Gastroesophageal sphincter (tissue), 4 donors: ENCODE data around the gene SDK1. TPM values are rescaled to one million over a fixed set of nuclear protein-coding genes. Genes with fewer than 3 reads are reported as not detected.

ENCODE experiments used
- ATAC-seq: fragments of 150-250 bp; one replicate; pipeline ENCODE4 v1.9.1; 2016; ENCODE audit warnings: mild to moderate bottlenecking, moderate library complexity
- H3K27ac ChIP-seq, 4 donors: fragments of 200-600 bp; sonication (generic) in 3 of 4; 1 replicate in 3 of 4; 2 replicates in 1 of 4; pipeline ENCODE4 v1.5.1; 2016 to 2019
- H3K27me3 ChIP-seq: fragments of 200-600 bp; sonication (generic); one replicate; pipeline ENCODE4 v1.5.1; 2019
- H3K36me3 ChIP-seq, 2 donors: fragments of 200-600 bp; sonication (generic); one replicate each; pipeline ENCODE4 v1.5.1; 2019; ENCODE audit warnings: control low read depth in 1 of 2
- H3K4me1 ChIP-seq, 3 donors: fragments of 200-600 bp; sonication (generic); 1 replicate in 2 of 3; 2 replicates in 1 of 3; pipeline ENCODE4 v1.5.1; 2016 to 2019; ENCODE audit warnings: control low read depth in 2 of 3
- H3K4me3 ChIP-seq, 2 donors: fragments of 200-600 bp; sonication (generic); one replicate each; pipeline ENCODE4 v1.5.1; 2019; ENCODE audit warnings: mild to moderate bottlenecking in 1 of 2, moderate library complexity in 1 of 2
- H3K9me3 ChIP-seq, 3 donors: fragments of 200-600 bp; sonication (generic); one replicate each; pipeline ENCODE4 v1.5.1; 2017 to 2019; ENCODE audit warnings: control low read depth in 2 of 3
- EP300 ChIP-seq: sonication (generic); formaldehyde crosslinking; IDR thresholded peaks from one replicate; pipeline ENCODE4 v1.6.1; 2017; ENCODE audit warnings: antibody characterized with exemption, mild to moderate bottlenecking
- POLR2A ChIP-seq, 2 donors: fragments of 450-650 bp; IDR thresholded peaks; one replicate each; pipeline ENCODE4 v1.6.1; 2017; ENCODE audit warnings: antibody characterized with exemption in 2 of 2, mild to moderate bottlenecking in 2 of 2, moderate library complexity in 1 of 2
- POLR2AphosphoS5 ChIP-seq: sonication (generic); formaldehyde crosslinking; IDR thresholded peaks from one replicate; pipeline ENCODE4 v1.6.1; 2017; ENCODE audit warnings: antibody characterized with exemption
- WGBS, 2 donors: methylation state at CpG; one replicate each; pipeline ENCODE4 v1.1.5; 2018; ENCODE audit warnings: low coverage in 1 of 2; 5-methylcytosine and 5-hydroxymethylcytosine counted together
- total RNA-seq, 4 donors: library from RNA; depleted of rRNA; stranded (reverse); fragments of >200 nt; gene quantifications; one replicate each; pipeline ENCODE4 v1.1.0, GENCODE V29; 2016
- TF ChIP-seq, protein P1 (sequence below), 4 experiments: fragments of 200-600 bp in 2 of 4; fragments of 450-650 bp in 2 of 4; sonication (generic) in 1 of 4; IDR thresholded peaks; one replicate each; pipeline ENCODE4 v1.5.1; 2017 to 2019; ENCODE audit warnings: antibody characterized with exemption in 4 of 4, mild to moderate bottlenecking in 2 of 4, moderate library complexity in 2 of 4

Gene SDK1
- total RNA-seq, 4 donors from 2014 or later: 6.1 to 13.6 (median 8.7) TPM

DNA sequence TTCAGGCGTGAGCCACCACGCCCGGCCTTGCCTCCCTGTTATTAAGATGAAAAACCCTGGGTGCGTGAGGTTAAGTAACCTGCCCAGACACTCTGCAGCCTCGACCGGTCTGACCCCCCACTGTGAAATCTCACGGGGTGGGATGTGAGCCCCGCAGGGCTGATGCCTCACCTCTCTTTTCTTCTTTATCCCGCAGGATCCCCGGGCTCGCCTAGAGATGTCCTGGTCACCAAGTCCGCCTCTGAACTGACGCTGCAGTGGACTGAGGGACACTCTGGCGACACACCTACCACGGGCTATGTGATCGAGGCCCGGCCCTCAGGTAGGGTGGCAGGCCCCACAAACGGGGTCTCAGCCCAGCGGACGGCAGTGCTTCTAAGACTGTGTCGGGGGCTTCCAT, 920.0 kb downstream of the SDK1 start:
- WGBS, 2 donors: 82% methylated on average over 5 of the region's 21 CpGs; no CpG with 5 or more reads in 1 of the 2 donors
- Histone ChIP-seq H3K9me3 (no peaks in the 10 kb centered on the region), H3K27ac (no peak overlapping the region), H3K4me3 (no peak overlapping the region), H3K27me3 (no peaks in the 10 kb centered on the region), H3K36me3 (no peaks in the 10 kb centered on the region), H3K4me1 (no peaks in the 10 kb centered on the region)
- TF ChIP-seq EP300: no peak
- TF ChIP-seq POLR2A (IDR thresholded peaks at IDR 0.05): no peak
- ATAC-seq: no peak

DNA sequence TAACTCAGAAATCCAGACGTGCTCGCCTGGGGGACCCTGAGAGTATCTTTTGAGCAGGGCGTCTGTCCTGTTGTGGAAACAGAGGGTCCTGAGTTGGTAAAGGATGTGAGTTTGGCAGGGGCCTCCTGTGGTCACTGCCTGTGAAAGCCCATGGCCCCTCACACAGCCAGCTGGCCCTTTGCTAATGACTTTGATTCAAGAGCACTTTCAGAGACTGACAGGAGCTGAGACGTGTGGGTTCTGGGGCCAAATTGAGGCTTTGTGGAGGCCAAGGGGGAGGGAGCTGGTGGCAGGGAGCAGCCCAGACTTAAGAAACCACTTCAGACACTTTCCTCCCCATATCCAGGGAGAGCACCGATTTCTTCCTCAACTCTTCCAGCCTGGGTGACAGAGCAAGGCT, 921.6 kb downstream of the SDK1 start:
- Histone ChIP-seq H3K4me1 (no peaks in the 10 kb centered on the region), H3K27ac (no peak overlapping the region), H3K4me3 (no peak overlapping the region), H3K27me3 (no peaks in the 10 kb centered on the region), H3K9me3 (no peaks in the 10 kb centered on the region), H3K36me3 (no peaks in the 10 kb centered on the region)
- no peak for ATAC-seq
- TF ChIP-seq POLR2AphosphoS5: no peak
- TF ChIP-seq POLR2A (IDR thresholded peaks at IDR 0.05): no peak
- TF ChIP-seq, protein P1, sequence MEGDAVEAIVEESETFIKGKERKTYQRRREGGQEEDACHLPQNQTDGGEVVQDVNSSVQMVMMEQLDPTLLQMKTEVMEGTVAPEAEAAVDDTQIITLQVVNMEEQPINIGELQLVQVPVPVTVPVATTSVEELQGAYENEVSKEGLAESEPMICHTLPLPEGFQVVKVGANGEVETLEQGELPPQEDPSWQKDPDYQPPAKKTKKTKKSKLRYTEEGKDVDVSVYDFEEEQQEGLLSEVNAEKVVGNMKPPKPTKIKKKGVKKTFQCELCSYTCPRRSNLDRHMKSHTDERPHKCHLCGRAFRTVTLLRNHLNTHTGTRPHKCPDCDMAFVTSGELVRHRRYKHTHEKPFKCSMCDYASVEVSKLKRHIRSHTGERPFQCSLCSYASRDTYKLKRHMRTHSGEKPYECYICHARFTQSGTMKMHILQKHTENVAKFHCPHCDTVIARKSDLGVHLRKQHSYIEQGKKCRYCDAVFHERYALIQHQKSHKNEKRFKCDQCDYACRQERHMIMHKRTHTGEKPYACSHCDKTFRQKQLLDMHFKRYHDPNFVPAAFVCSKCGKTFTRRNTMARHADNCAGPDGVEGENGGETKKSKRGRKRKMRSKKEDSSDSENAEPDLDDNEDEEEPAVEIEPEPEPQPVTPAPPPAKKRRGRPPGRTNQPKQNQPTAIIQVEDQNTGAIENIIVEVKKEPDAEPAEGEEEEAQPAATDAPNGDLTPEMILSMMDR (IDR thresholded peaks at IDR 0.05): no peak
- TF ChIP-seq EP300: no peak
- WGBS, 2 donors: 80 to 90% methylated on average over 1 to 4 of the region's 5 CpGs

DNA sequence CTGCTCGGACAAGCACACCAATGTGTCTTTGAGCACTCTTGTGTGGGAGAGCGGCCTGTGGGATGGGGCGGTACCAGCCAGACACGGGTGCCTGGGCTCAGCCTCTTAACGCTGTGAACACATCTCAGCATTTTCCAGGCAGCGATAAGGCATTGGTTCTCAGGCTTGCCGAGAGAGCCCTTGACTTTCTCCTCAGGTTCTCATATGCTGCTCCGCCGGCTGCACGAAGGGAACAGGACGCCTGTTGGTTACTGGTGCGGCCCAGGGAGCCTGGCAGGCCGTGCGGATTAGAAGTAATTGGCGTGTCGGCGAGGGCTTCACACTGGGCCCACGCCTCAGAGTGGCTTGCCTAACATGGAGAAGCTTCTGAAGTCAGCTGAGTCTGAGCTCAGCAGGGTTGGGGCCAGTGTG, 924.3 kb downstream of the SDK1 start:
- Histone ChIP-seq H3K9me3 (no peaks in the 10 kb centered on the region), H3K4me1 (no peaks in the 10 kb centered on the region), H3K27ac (no peak overlapping the region), H3K4me3 (no peak overlapping the region), H3K27me3 (no peaks in the 10 kb centered on the region), H3K36me3 (no peaks in the 10 kb centered on the region)
- WGBS, 2 donors: no CpG with 5 or more reads among the region's 18 CpGs
- TF ChIP-seq, protein P1 (IDR thresholded peaks at IDR 0.05): no peak
- TF ChIP-seq POLR2AphosphoS5 (no peak), EP300 (no peak), POLR2A (IDR thresholded peaks at IDR 0.05) (no peak)
- ATAC-seq: no peak

DNA sequence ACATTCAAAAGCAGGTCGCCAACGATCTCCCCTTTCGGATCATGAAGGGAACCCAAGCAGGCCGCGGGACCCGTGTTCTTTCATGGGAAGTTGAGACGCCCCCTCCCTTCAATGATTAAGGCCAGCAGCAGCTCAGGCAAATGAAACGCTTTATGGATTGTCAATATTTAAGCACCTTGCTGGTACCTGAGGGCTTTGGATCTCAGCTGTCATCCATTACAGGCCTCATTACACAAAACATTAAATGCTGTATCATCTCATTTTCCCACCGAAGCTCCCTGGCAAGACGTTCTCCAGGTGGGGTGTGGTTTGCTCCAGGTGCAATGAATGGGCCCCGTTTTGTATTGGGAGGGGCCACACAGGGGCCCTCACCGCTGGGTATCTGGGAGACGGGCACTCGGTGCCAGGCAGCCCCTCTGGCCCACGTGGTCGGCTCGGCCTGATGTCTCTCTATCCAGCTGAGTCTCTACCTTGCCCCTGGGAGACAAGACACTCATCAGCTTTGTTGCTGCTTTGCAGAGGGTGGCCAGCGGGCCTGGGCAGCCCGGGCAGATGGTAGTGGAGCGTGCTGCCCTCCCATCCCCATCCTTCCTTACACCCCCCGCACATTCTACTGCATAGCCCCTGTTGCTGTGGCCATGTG, 925.0 kb downstream of the SDK1 start:
- no peak for ATAC-seq
- H3K27me3 ChIP-seq: no peaks in the 10 kb centered on the region
- 68 to 93% methylated on average over 3 to 10 of the region's 21 CpGs for WGBS, 2 donors
- H3K4me3 ChIP-seq: no peak overlapping the region
- H3K4me1 ChIP-seq: no peaks in the 10 kb centered on the region
- TF ChIP-seq EP300: no peak
- no peak for TF ChIP-seq POLR2A (IDR thresholded peaks at IDR 0.05)
- no peak for TF ChIP-seq POLR2AphosphoS5
- TF ChIP-seq, protein P1 (IDR thresholded peaks at IDR 0.05): no peak
- H3K27ac ChIP-seq: no peak overlapping the region
- no peaks in the 10 kb centered on the region for H3K36me3 ChIP-seq
- no peaks in the 10 kb centered on the region for H3K9me3 ChIP-seq

DNA sequence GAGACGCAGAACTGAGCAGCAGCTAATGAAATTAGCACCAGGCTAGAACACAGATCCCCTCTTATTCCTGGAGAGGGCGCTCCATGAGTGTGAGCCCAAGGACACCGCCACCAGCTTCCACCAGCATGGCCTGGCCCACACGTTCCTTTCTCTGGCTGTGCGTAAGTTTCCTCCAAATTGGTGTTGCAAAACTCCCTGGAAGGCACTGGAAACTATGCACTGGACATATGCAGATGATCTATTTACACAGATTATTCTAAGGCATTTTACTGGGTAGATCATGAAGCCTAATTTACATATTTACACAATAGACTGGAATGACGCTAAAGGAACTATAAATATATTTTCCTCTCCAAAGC, 925.5 kb downstream of the SDK1 start:
- WGBS, 2 donors: 56 to 57% methylated on average over 2 to 4 of the region's 6 CpGs
- ATAC-seq: no peak

More for the DNA sequence above, 925.5 kb downstream of the SDK1 start:
- H3K4me3 ChIP-seq: no peak overlapping the region
- TF ChIP-seq, protein P1 (IDR thresholded peaks at IDR 0.05): no peak
- TF ChIP-seq POLR2AphosphoS5 (no peak), EP300 (no peak), POLR2A (IDR thresholded peaks at IDR 0.05) (no peak)
- H3K36me3 ChIP-seq: no peaks in the 10 kb centered on the region
- H3K4me1 ChIP-seq: no peaks in the 10 kb centered on the region
- no peaks in the 10 kb centered on the region for H3K27me3 ChIP-seq
- H3K27ac ChIP-seq: no peak overlapping the region
- no peaks in the 10 kb centered on the region for H3K9me3 ChIP-seq
